ENCODE results near the gene U2AF2. TPM values are rescaled to one million over a fixed set of nuclear protein-coding genes. Genes with fewer than 3 reads are reported as not detected.

The U2AF2 gene
- total and polyA plus RNA-seq, 2 of the 4 experiments (the other 2 are of a cell fraction), result 120 to 260 TPM

DNA sequence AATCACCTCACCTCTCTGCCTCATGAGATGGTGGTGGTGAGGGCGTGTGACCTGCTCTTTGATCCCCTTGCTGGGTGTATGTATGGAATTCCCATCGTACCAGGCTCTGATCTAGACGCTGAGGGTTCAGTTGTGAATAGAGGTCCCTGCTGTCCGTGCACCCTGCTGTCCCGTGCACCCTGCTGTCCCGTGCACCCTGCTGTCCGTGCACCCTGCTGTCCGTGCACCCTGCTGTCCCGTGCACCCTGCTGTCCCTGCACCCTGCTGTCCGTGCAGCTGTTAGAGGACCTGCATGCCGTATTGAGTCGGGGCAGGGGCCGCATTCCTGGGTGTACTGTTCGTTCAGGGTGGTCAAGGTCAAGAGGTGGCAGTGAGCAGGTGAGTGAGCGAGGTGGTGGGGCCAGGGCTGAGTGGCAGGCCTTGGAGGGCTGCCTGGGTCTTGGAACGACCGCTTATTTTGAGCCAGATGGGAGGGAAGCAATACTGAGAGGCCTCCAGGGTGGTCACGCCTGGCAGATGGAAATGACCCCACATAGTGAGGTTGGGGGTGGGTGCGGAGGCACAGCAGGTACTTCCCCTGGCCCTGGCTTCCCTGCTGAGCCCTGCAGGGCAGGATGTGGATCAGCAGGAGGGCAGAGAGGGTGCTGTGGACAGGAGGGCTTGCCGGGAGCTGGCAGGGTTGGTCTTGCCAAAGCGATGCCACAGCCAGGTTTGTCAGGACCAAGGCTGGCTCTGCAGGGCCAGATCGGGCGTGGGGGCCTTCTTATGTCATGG, 15.6 kb downstream of the U2AF2 start:
- no peaks in the 10 kb centered on the region for H3K9me1 ChIP-seq (ENCODE audit: insufficient read depth, low read length)
- no peak overlapping the region for H3K4me2 ChIP-seq (ENCODE audit: low read depth, low read length)
- H3K23ac ChIP-seq (ENCODE audit: low read depth, low read length), result no peak overlapping the region
- H2BK20ac ChIP-seq (ENCODE audit: low read depth, low read length), result no peak overlapping the region
- intact Hi-C loops (cut with micrococcal nuclease) (no loop called here), in situ Hi-C loops (cut with MboI; ENCODE audit: low sequenced_read_pairs) (loop anchor here (25.0 kb wide), 2 partner anchors 1208 to 1533 kb away; partner anchors contain the start of genes CDC42EP5, CNOT3 and LENG9), dilution Hi-C loops (cut with HindIII; ENCODE audit: low sequenced_read_pairs, unreplicated experiment) (no loop called here)
- H3K27me3 ChIP-seq (ENCODE audit: control insufficient read depth, insufficient read depth, low read length), result no peaks in the 10 kb centered on the region
- DNase-seq (peak; percentile 20), ATAC-seq (ENCODE audit: low read depth) (no peak)
- no peak overlapping the region for H3K56ac ChIP-seq (ENCODE audit: extremely low read depth, insufficient read depth, low read length)
- no peak overlapping the region for H3K4me3 ChIP-seq (ENCODE audit: insufficient read depth, low read depth, low read length)
- H2BK120ac ChIP-seq (ENCODE audit: low read depth, low read length), result no peak overlapping the region
- H4K8ac ChIP-seq (ENCODE audit: low read depth in 2 of 2, low read length in 2 of 2), result no peak overlapping the region
- BruUV-seq (replicated peaks), result no TSS peak
- no peak overlapping the region for H4K91ac ChIP-seq (ENCODE audit: insufficient read depth, low read depth, low read length)
- H2BK5ac ChIP-seq (ENCODE audit: low read depth, low read length, poor library complexity, severe bottlenecking), result no peak overlapping the region
- H3K18ac ChIP-seq (ENCODE audit: low read depth, low read length), result no peak overlapping the region
- H3K14ac ChIP-seq (replicated peaks; ENCODE audit: low read depth, low read length), result no peak overlapping the region
- WGBS, 2 experiments (ENCODE audit: extremely low coverage in 2 of 2, insufficient read length in 1 of 2), result 75% methylated on average over 16 of the region's 23 CpGs; no CpG with 5 or more reads in 1 of the 2 experiments
- H4K20me1 ChIP-seq (ENCODE audit: insufficient read depth, low read length), result peaks cover 76% of the 10 kb centered on the region
- peak overlapping the region; percentile 38 for H2AFZ ChIP-seq (replicated peaks; ENCODE audit: low read length, poor library complexity)
- 0 out of 2 replicates have a peak, but pooled peaks cover 2% of the 10 kb centered on the region for H3K4me1 ChIP-seq (ENCODE audit: control insufficient read depth, insufficient read depth, low read length)
- ChIA-PET CTCF (no interaction called here), POLR2A (ENCODE audit: unreplicated experiment) (no interaction called here)
- no peak overlapping the region for H3K9ac ChIP-seq (ENCODE audit: low read depth, low read length)
- peaks cover 20 to 54% of the 10 kb centered on the region in 2 experiments for H3K79me1 ChIP-seq (ENCODE audit: low read depth in 1 of 2, low read length in 2 of 2)
- no peak overlapping the region for H3K4ac ChIP-seq (ENCODE audit: low read depth, low read length)
- H3K36me3 ChIP-seq (ENCODE audit: control insufficient read depth, insufficient read depth, low read length), result peaks cover 53% of the 10 kb centered on the region
- H2AK9ac ChIP-seq (replicated peaks; ENCODE audit: low read depth, low read length, poor library complexity), result peak overlapping the region; percentile 7
- H2BK15ac ChIP-seq (ENCODE audit: low read depth, low read length), result no peak overlapping the region
- no peak overlapping the region for H4K5ac ChIP-seq (ENCODE audit: low read depth, low read length)
- no peak overlapping the region for H2AK5ac ChIP-seq (ENCODE audit: low read depth, low read length)
- no peaks in the 10 kb centered on the region for H3K9me3 ChIP-seq (ENCODE audit: control insufficient read depth, insufficient read depth, low read length)
- H3K27ac ChIP-seq (ENCODE audit: insufficient read depth, low read length), result no peak overlapping the region
- no peak for TF ChIP-seq MAZ (IDR thresholded peaks at IDR 0.05; ENCODE audit: borderline replicate concordance, low read depth, low read length)
- no peak for TF ChIP-seq RCOR1 (IDR thresholded peaks at IDR 0.05; ENCODE audit: insufficient replicate concordance, low read length)
- no peak for TF ChIP-seq CHD1 (IDR thresholded peaks at IDR 0.05; ENCODE audit: low read depth, low read length)
- TF ChIP-seq FOS (IDR thresholded peaks at IDR 0.05; ENCODE audit: low read depth, low read length), result no peak
- TF ChIP-seq MAFK (IDR thresholded peaks at IDR 0.05; ENCODE audit: low read depth, low read length), result no peak
- TF ChIP-seq NFE2L2 (IDR thresholded peaks at IDR 0.05; ENCODE audit: low read depth, low read length), result no peak
- no peak for TF ChIP-seq RAD21 (IDR thresholded peaks at IDR 0.05; ENCODE audit: low read length)
- TF ChIP-seq, protein P1, sequence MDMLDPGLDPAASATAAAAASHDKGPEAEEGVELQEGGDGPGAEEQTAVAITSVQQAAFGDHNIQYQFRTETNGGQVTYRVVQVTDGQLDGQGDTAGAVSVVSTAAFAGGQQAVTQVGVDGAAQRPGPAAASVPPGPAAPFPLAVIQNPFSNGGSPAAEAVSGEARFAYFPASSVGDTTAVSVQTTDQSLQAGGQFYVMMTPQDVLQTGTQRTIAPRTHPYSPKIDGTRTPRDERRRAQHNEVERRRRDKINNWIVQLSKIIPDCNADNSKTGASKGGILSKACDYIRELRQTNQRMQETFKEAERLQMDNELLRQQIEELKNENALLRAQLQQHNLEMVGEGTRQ (IDR thresholded peaks at IDR 0.05; ENCODE audit: low read depth, low read length), result no peak
- TF ChIP-seq CEBPB (IDR thresholded peaks at IDR 0.05; ENCODE audit: low read depth, low read length), result no peak
- TF ChIP-seq BHLHE40 (IDR thresholded peaks at IDR 0.05; ENCODE audit: low read depth, low read length), result no peak
- TF ChIP-seq SMC3 (IDR thresholded peaks at IDR 0.05; ENCODE audit: low read depth, low read length), result no peak
- TF ChIP-seq, protein P2, sequence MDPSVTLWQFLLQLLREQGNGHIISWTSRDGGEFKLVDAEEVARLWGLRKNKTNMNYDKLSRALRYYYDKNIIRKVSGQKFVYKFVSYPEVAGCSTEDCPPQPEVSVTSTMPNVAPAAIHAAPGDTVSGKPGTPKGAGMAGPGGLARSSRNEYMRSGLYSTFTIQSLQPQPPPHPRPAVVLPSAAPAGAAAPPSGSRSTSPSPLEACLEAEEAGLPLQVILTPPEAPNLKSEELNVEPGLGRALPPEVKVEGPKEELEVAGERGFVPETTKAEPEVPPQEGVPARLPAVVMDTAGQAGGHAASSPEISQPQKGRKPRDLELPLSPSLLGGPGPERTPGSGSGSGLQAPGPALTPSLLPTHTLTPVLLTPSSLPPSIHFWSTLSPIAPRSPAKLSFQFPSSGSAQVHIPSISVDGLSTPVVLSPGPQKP (IDR thresholded peaks at IDR 0.05; ENCODE audit: borderline replicate concordance, low read depth, low read length), result no peak
- no peak for TF ChIP-seq RFX5 (IDR thresholded peaks at IDR 0.05; ENCODE audit: low read depth, low read length)
- TF ChIP-seq, protein P3, sequence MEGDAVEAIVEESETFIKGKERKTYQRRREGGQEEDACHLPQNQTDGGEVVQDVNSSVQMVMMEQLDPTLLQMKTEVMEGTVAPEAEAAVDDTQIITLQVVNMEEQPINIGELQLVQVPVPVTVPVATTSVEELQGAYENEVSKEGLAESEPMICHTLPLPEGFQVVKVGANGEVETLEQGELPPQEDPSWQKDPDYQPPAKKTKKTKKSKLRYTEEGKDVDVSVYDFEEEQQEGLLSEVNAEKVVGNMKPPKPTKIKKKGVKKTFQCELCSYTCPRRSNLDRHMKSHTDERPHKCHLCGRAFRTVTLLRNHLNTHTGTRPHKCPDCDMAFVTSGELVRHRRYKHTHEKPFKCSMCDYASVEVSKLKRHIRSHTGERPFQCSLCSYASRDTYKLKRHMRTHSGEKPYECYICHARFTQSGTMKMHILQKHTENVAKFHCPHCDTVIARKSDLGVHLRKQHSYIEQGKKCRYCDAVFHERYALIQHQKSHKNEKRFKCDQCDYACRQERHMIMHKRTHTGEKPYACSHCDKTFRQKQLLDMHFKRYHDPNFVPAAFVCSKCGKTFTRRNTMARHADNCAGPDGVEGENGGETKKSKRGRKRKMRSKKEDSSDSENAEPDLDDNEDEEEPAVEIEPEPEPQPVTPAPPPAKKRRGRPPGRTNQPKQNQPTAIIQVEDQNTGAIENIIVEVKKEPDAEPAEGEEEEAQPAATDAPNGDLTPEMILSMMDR (conservative IDR thresholded peaks at IDR 0.05; ENCODE audit: low read depth, low read length), result no peak
- no peak for TF ChIP-seq MXI1 (IDR thresholded peaks at IDR 0.05; ENCODE audit: borderline replicate concordance, low read depth, low read length)
